SK-N-MC (cell line): Measurements from ENCODE around the gene MAB21L1.

Experiments used
- EZH2 ChIP-seq: fragments of 200-600 bp; sonication (generic); IDR thresholded peaks from one replicate; pipeline ENCODE4 v1.6.1; 2017; ENCODE audit warnings: antibody characterized with exemption
- FOXP2 ChIP-seq: optimal IDR thresholded peaks from 2 replicates; pipeline ENCODE3; 2011; ENCODE audit warnings: mild to moderate bottlenecking, moderate library complexity; ENCODE audit not compliant: insufficient read depth; ENCODE audit errors: extremely low read length, control extremely low read depth
- POLR2AphosphoS5 ChIP-seq: IDR thresholded peaks from 2 replicates; pipeline ENCODE4 v1.6.1; 2012; ENCODE audit warnings: mild to moderate bottlenecking, low read depth, low read length, borderline replicate concordance

- no peak for TF ChIP-seq POLR2AphosphoS5
- no peak for TF ChIP-seq EZH2
- no peak for TF ChIP-seq FOXP2
Measured at GRCh38 chr13:35449821-35450220, 26.7 kb downstream of the MAB21L1 start.
